Measurements from ENCODE around the gene TIMP1. TPM values are rescaled to one million over a fixed set of nuclear protein-coding genes. Genes with fewer than 3 reads are reported as not detected.

TIMP1 gene
- total RNA-seq, 1 experiment from 2014 or later = 48.6 TPM

GRCh38 chrX:47593522-47593921, 11.3 kb downstream of the TIMP1 start:
- CTCF ChIA-PET = no interaction called here
- intact Hi-C loops (cut with micrococcal nuclease; ENCODE audit: unreplicated experiment) = no loop called here

GRCh38 chrX:47595716-47596251, 13.5 kb downstream of the TIMP1 start:
- no peaks in the 10 kb centered on the region for H3K36me3 ChIP-seq (ENCODE audit: low read depth)
- BruUV-seq (replicated peaks) = no TSS peak
- no peaks in the 10 kb centered on the region for H3K4me1 ChIP-seq (replicated peaks; ENCODE audit: insufficient read depth)
- H2AFZ ChIP-seq = no peak overlapping the region
- H3F3A ChIP-seq (ENCODE audit: insufficient read depth, low read depth) = no peaks in the 10 kb centered on the region
- POLR2A ChIA-PET (ENCODE audit: unreplicated experiment) = no interaction called here
- no peaks in the 10 kb centered on the region for H3K9me2 ChIP-seq (ENCODE audit: insufficient read depth)
- H4K20me1 ChIP-seq (ENCODE audit: insufficient read depth) = no peaks in the 10 kb centered on the region
- DNase-seq = no peak
- no peak overlapping the region for H3K4me2 ChIP-seq
- no peaks in the 10 kb centered on the region for H3K79me2 ChIP-seq (ENCODE audit: low read depth)
- no peak overlapping the region for H3K4me3 ChIP-seq
- no peaks in the 10 kb centered on the region for H3K9me3 ChIP-seq (ENCODE audit: insufficient read depth, low read depth)
- H3K27me3 ChIP-seq (ENCODE audit: insufficient read depth, low read depth) = no peaks in the 10 kb centered on the region
- TF ChIP-seq CTCF (conservative IDR thresholded peaks at IDR 0.05) = no peak
- TF ChIP-seq EZH2 (IDR thresholded peaks at IDR 0.05; ENCODE audit: low read depth) = no peak
- CTCF ChIA-PET = no interaction called here
- H3K27ac ChIP-seq = no peak overlapping the region
- intact Hi-C loops (cut with micrococcal nuclease; ENCODE audit: unreplicated experiment) = no loop called here

More at GRCh38 chrX:47593522-47593921, 11.3 kb downstream of the TIMP1 start:
- no peak for DNase-seq
- Histone ChIP-seq H3K79me2 (ENCODE audit: low read depth) (no peaks in the 10 kb centered on the region), H3K4me3 (no peak overlapping the region), H3K27me3 (ENCODE audit: insufficient read depth, low read depth) (no peaks in the 10 kb centered on the region), H3K4me1 (replicated peaks; ENCODE audit: insufficient read depth) (no peaks in the 10 kb centered on the region), H4K20me1 (ENCODE audit: insufficient read depth) (no peaks in the 10 kb centered on the region), H3F3A (ENCODE audit: insufficient read depth, low read depth) (no peaks in the 10 kb centered on the region), H3K9me3 (ENCODE audit: insufficient read depth, low read depth) (no peaks in the 10 kb centered on the region), H3K27ac (no peak overlapping the region), H3K36me3 (ENCODE audit: low read depth) (no peaks in the 10 kb centered on the region), H3K4me2 (no peak overlapping the region), H2AFZ (no peak overlapping the region), H3K9me2 (ENCODE audit: insufficient read depth) (no peaks in the 10 kb centered on the region)
- TF ChIP-seq EZH2 (IDR thresholded peaks at IDR 0.05; ENCODE audit: low read depth) = no peak
- TF ChIP-seq CTCF (conservative IDR thresholded peaks at IDR 0.05) = no peak
- POLR2A ChIA-PET (ENCODE audit: unreplicated experiment) = no interaction called here
- BruUV-seq (replicated peaks) = no TSS peak

- H3K9me3 ChIP-seq (ENCODE audit: insufficient read depth, low read depth) = no peaks in the 10 kb centered on the region
- no peak overlapping the region for H3K27ac ChIP-seq
- no peak overlapping the region for H3K4me2 ChIP-seq
- DNase-seq = no peak
- intact Hi-C loops (cut with micrococcal nuclease; ENCODE audit: unreplicated experiment) = no loop called here
- no peaks in the 10 kb centered on the region for H3K9me2 ChIP-seq (ENCODE audit: insufficient read depth)
- no peaks in the 10 kb centered on the region for H3K27me3 ChIP-seq (ENCODE audit: insufficient read depth, low read depth)
- H4K20me1 ChIP-seq (ENCODE audit: insufficient read depth) = no peaks in the 10 kb centered on the region
- H3K36me3 ChIP-seq (ENCODE audit: low read depth) = no peaks in the 10 kb centered on the region
- no peak overlapping the region for H3K4me3 ChIP-seq
- ChIA-PET POLR2A (ENCODE audit: unreplicated experiment) (no interaction called here), CTCF (no interaction called here)
- H2AFZ ChIP-seq = no peak overlapping the region
- BruUV-seq (replicated peaks) = no TSS peak
- H3F3A ChIP-seq (ENCODE audit: insufficient read depth, low read depth) = no peaks in the 10 kb centered on the region
- H3K79me2 ChIP-seq (ENCODE audit: low read depth) = no peaks in the 10 kb centered on the region
- H3K4me1 ChIP-seq (replicated peaks; ENCODE audit: insufficient read depth) = no peaks in the 10 kb centered on the region
- TF ChIP-seq CTCF (conservative IDR thresholded peaks at IDR 0.05) = no peak
- no peak for TF ChIP-seq EZH2 (IDR thresholded peaks at IDR 0.05; ENCODE audit: low read depth)
Measured at GRCh38 chrX:47596256-47596655, 14.0 kb downstream of the TIMP1 start.

Measured in PC-9 (cell line).